ENCODE measurements around the gene TSC2. TPM values are rescaled to one million over a fixed set of nuclear protein-coding genes. Genes with fewer than 3 reads are reported as not detected.
A peak's percentile ranks its signal among the peaks of the same experiment; 100 is the strongest.

Gene TSC2
- total and polyA plus RNA-seq, 4 donors, result 23.3 to 51.2 (median 28.7) TPM

- Histone ChIP-seq H3K4me1 (ENCODE audit: control insufficient read depth in 4 of 4, insufficient read depth in 4 of 4, low read length in 3 of 4) (peaks cover 25 to 77% (median 53%) of the 10 kb centered on the region in 4 donors), H3K4me3 (ENCODE audit: low read depth in 1 of 3, low read length in 3 of 3) (peak overlapping the region in 1 of 3 donors; percentile 52), H3K27me3 (ENCODE audit: control insufficient read depth in 4 of 4, insufficient read depth in 4 of 4, low read length in 3 of 4) (no peaks in the 10 kb centered on the region), H3K9ac (ENCODE audit: low read depth in 1 of 2, low read length in 2 of 2) (peak overlapping the region; percentile 10 to 21), H3K36me3 (ENCODE audit: control insufficient read depth in 4 of 4, insufficient read depth in 3 of 4, low read depth in 1 of 4, low read length in 3 of 4) (peaks cover 0 to 2% (median 0%) of the 10 kb centered on the region in 4 donors), H3K9me3 (ENCODE audit: control insufficient read depth in 4 of 4, low read length in 3 of 4) (no peaks in the 10 kb centered on the region), H3K27ac (ENCODE audit: low read depth in 1 of 2, low read length in 2 of 2) (peak overlapping the region; percentile 95 to 98)
- WGBS, result 37% methylated on average over 24 of the region's 24 CpGs
- DNase-seq (ENCODE audit: low spot score), result no peak
- TF ChIP-seq RXRA (IDR thresholded peaks at IDR 0.05), result peak; percentile 75 to 83
- TF ChIP-seq ZBTB33 (IDR thresholded peaks at IDR 0.05), result no peak
- TF ChIP-seq, protein P1, sequence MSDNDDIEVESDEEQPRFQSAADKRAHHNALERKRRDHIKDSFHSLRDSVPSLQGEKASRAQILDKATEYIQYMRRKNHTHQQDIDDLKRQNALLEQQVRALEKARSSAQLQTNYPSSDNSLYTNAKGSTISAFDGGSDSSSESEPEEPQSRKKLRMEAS (IDR thresholded peaks at IDR 0.05), result no peak
- TF ChIP-seq YY1 (IDR thresholded peaks at IDR 0.05), result no peak
- no peak for TF ChIP-seq FOXA2 (IDR thresholded peaks at IDR 0.05)
- peak; percentile 63 to 78 for TF ChIP-seq HNF4A (conservative IDR thresholded peaks at IDR 0.05)
- TF ChIP-seq, protein P2, sequence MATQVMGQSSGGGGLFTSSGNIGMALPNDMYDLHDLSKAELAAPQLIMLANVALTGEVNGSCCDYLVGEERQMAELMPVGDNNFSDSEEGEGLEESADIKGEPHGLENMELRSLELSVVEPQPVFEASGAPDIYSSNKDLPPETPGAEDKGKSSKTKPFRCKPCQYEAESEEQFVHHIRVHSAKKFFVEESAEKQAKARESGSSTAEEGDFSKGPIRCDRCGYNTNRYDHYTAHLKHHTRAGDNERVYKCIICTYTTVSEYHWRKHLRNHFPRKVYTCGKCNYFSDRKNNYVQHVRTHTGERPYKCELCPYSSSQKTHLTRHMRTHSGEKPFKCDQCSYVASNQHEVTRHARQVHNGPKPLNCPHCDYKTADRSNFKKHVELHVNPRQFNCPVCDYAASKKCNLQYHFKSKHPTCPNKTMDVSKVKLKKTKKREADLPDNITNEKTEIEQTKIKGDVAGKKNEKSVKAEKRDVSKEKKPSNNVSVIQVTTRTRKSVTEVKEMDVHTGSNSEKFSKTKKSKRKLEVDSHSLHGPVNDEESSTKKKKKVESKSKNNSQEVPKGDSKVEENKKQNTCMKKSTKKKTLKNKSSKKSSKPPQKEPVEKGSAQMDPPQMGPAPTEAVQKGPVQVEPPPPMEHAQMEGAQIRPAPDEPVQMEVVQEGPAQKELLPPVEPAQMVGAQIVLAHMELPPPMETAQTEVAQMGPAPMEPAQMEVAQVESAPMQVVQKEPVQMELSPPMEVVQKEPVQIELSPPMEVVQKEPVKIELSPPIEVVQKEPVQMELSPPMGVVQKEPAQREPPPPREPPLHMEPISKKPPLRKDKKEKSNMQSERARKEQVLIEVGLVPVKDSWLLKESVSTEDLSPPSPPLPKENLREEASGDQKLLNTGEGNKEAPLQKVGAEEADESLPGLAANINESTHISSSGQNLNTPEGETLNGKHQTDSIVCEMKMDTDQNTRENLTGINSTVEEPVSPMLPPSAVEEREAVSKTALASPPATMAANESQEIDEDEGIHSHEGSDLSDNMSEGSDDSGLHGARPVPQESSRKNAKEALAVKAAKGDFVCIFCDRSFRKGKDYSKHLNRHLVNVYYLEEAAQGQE (IDR thresholded peaks at IDR 0.05), result no peak
- TF ChIP-seq FOXA1 (IDR thresholded peaks at IDR 0.05), result no peak
- no peak for TF ChIP-seq GABPA (IDR thresholded peaks at IDR 0.05 in 1 of 2, conservative IDR thresholded peaks at IDR 0.05 in 1 of 2)
- TF ChIP-seq NR2F2 (IDR thresholded peaks at IDR 0.05), result no peak
- TF ChIP-seq JUND (IDR thresholded peaks at IDR 0.05), result no peak
- TF ChIP-seq SP1 (IDR thresholded peaks at IDR 0.05), result no peak
- no peak for TF ChIP-seq RAD21 (IDR thresholded peaks at IDR 0.05)
- TF ChIP-seq TAF1 (conservative IDR thresholded peaks at IDR 0.05), result no peak
- TF ChIP-seq HNF4G (IDR thresholded peaks at IDR 0.05), result peak; percentile 44
- no peak for TF ChIP-seq CTCF (IDR thresholded peaks at IDR 0.05; ENCODE audit: low read depth, low read length, missing input control)
- TF ChIP-seq, protein P3, sequence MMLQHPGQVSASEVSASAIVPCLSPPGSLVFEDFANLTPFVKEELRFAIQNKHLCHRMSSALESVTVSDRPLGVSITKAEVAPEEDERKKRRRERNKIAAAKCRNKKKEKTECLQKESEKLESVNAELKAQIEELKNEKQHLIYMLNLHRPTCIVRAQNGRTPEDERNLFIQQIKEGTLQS (IDR thresholded peaks at IDR 0.05), result no peak
- TF ChIP-seq EGR1 (IDR thresholded peaks at IDR 0.05; ENCODE audit: low read depth in 2 of 2), result peak in 1 of 2 donors; percentile 31
These were observed 7.6 kb upstream of the TSC2 start for GRCh38 chr16:2040041-2040786.

All from liver (tissue), 9 donors.